AG10803 (cell line): ENCODE results near the gene ZSWIM6.

Source experiments
- DNase-seq: peaks from one replicate; pipeline ENCODE4 v3.0.0; 2010; ENCODE audit warnings: low read depth
- H3K4me3 ChIP-seq: 2 replicates; pipeline ENCODE4 v1.5.1; 2011; ENCODE audit warnings: mild to moderate bottlenecking, low read length, control low read depth
- TF ChIP-seq, protein P1 (sequence below): conservative IDR thresholded peaks from 2 replicates; pipeline ENCODE4 v1.5.1; 2011; ENCODE audit warnings: mild to moderate bottlenecking, low read length, control low read depth, inconsistent platforms

ZSWIM6 gene

DNA sequence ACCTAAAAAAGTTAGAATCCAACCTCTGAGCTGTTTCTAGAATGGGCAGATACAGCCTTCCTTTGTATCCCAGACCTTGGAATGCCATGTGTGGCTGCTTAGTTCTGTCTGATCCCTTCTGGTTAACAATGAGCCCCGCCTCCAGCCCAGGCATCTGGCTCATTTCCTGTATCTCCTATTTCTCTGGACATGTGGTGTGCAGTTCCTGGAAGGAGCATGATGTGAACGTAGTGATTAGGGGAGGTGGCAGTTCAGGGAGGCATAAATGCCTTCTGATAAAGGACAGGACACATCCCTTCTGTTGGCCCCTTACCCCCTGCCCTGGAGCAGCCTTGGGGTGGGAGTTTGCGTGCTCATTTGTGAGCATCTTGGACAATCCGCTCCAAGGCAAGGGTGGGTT lies 243.0 kb downstream of the ZSWIM6 start:
- DNase-seq: peak; percentile 85
- TF ChIP-seq, protein P1, sequence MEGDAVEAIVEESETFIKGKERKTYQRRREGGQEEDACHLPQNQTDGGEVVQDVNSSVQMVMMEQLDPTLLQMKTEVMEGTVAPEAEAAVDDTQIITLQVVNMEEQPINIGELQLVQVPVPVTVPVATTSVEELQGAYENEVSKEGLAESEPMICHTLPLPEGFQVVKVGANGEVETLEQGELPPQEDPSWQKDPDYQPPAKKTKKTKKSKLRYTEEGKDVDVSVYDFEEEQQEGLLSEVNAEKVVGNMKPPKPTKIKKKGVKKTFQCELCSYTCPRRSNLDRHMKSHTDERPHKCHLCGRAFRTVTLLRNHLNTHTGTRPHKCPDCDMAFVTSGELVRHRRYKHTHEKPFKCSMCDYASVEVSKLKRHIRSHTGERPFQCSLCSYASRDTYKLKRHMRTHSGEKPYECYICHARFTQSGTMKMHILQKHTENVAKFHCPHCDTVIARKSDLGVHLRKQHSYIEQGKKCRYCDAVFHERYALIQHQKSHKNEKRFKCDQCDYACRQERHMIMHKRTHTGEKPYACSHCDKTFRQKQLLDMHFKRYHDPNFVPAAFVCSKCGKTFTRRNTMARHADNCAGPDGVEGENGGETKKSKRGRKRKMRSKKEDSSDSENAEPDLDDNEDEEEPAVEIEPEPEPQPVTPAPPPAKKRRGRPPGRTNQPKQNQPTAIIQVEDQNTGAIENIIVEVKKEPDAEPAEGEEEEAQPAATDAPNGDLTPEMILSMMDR: no peak

DNA sequence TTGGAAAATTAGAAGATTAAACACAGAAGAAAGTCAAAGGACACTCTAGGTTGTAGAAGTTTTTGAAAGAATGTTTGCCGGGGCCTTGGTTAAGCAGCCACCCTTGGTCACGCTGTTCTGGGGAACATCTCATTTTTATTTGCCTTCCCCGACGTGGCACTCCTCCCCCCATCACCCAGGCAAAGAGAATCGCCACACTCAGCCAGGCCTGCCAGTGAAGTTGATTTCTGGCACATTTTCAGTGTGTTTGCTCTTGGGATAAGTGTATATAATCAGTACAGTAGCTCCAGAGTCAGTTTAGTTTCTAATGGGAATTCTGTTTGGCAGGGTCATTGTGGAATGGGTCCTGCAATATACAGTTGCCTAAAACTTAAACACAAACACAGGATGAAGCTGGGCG lies 243.5 kb downstream of the ZSWIM6 start:
- no peak for DNase-seq
- H3K4me3 ChIP-seq: no peak overlapping the region
- TF ChIP-seq, protein P1: no peak

More for the DNA sequence above, 243.0 kb downstream of the ZSWIM6 start:
- no peak overlapping the region for H3K4me3 ChIP-seq

DNA sequence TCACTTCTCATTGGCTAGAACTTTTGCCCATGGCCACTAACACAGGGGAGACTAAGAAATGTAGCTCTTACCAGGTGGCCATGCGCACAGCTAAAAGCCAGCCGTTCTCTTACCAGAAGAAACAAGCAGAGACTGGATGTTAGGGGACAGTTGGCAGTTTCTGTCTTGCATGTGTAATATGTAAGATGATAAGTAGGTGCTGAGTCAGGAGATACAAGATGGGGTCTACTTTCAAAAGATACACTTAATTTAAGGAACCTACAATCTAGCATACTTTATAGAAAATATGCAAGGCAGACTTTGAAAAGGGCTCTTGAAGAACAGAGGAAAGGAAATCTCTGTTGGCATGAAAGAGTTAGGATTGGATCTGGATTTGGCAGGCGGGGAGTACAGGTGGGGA lies 244.5 kb downstream of the ZSWIM6 start:
- TF ChIP-seq, protein P1: no peak
- H3K4me3 ChIP-seq: no peak overlapping the region
- DNase-seq: no peak

DNA sequence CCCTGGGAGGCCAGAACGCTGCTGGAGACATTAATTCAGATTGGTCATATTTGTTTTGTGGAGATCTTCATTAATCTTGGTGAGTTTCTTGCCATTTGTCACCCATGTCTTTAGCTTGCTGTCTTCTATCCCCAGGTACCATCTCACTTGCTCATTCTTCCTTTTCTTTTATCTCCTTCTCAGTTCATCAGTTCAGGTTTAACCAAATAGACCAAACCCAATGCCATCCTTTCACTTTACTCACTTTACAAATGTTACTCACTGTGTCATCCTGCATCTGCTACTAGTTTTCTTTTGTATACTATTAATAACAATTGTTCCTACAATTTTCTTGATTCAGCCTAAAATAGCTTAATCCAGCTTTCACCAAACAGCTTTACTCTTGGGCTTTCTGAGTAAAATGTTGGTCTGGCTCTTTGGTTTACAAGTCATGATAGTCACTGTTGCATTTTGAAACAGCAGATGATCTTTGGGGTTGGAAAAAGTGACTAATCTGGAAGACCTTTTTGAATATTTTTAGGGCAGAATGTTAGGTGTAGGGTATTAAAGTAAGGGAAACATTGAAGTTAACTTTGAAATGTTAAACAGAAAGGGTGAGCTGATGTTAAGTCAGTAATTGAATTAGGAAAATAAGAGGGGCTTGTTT lies 246.9 kb downstream of the ZSWIM6 start:
- no peak overlapping the region for H3K4me3 ChIP-seq
- TF ChIP-seq, protein P1: no peak
- no peak for DNase-seq

DNA sequence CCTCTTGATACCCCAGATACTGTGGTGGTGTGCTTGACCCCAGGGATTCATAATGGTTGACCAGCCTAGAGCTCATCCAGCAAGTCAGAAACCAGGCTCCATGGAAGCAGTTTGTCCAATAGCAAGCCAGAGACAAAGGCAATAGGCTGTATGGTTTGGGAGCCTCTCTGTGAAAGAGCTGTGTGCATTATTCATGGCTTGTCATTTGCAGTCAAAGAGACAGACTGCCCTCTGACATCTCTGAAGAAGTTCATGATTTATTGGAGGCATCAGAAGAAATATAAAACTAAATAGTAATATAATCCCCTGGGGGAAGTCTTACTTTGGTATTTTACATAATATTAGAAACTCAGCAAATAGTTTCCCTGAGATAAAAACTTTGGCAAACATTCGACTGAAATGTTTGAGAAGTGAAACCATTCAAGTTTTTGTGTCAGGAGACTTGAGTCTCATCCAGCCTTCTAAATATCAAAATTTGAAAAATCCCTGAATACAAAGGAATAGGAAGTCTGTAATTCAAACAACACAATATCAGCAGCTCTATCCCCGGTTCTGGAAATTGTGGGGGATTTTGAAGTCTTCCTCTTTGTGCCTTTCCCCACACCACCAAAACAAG lies 250.3 kb downstream of the ZSWIM6 start:
- no peak for DNase-seq
- TF ChIP-seq, protein P1: no peak
- no peak overlapping the region for H3K4me3 ChIP-seq

DNA sequence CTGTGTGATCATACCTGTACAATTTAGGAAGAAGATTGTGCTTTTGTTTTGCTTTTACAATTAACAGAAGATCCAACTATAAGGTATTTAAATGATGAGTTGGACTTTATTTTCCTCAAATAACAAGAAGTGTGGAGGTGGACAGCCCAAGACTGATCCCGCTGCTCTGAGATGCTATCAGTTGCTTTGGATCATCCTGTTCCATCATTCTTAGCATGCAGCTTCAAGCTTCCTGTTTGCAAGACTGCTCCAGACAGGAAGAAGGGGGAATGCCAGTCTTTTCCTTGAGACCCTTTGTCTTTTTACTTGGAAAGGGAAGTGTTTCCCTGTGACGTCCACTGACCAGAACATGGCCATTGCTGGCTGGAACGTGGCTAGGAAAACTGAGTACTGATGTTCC lies 250.8 kb downstream of the ZSWIM6 start:
- TF ChIP-seq, protein P1: no peak
- no peak for DNase-seq
- H3K4me3 ChIP-seq: no peak overlapping the region
